HepG2 (cell line): ENCODE data around the gene CUL9. TPM values are rescaled to one million over a fixed set of nuclear protein-coding genes. Genes with fewer than 3 reads are reported as not detected.

Experiments used
- JUN ChIP-seq: sonication (generic); formaldehyde crosslinking; IDR thresholded peaks from 2 replicates; pipeline ENCODE4 v1.4.0; 2020; ENCODE audit warnings: mild to moderate bottlenecking, missing genetic modification reagents
- LCORL ChIP-seq, 2 experiments: fragments of 450-650 bp in 1 of 2; sonication (generic) in 1 of 2; formaldehyde crosslinking in 1 of 2; IDR thresholded peaks; 2 replicates each; pipeline versions ENCODE4 v1.5.0 to v1.6.1; 2017 to 2020; ENCODE audit warnings: antibody characterized with exemption in 1 of 2, missing genetic modification reagents in 1 of 2
- MED1 ChIP-seq: sonication (generic); formaldehyde crosslinking; IDR thresholded peaks from 2 replicates; pipeline ENCODE4 v1.4.0; 2020; ENCODE audit warnings: missing genetic modification reagents
- MIER3 ChIP-seq: IDR thresholded peaks from 2 replicates; pipeline ENCODE4 v1.6.1; 2016; ENCODE audit warnings: missing compliant biosample characterization, borderline replicate concordance
- MYC ChIP-seq: sonication (generic); formaldehyde crosslinking; IDR thresholded peaks from 2 replicates; pipeline ENCODE4 v1.9.0; 2021; ENCODE audit warnings: missing genetic modification reagents, borderline replicate concordance
- POGZ ChIP-seq: sonication (generic); formaldehyde crosslinking; IDR thresholded peaks from 2 replicates; pipeline ENCODE4 v1.4.0; 2020; ENCODE audit warnings: mild to moderate bottlenecking, missing genetic modification reagents
- XRCC5 ChIP-seq: fragments of 200-400 bp; formaldehyde crosslinking; optimal IDR thresholded peaks from 2 replicates; pipeline ENCODE3; 2017; ENCODE audit warnings: mild to moderate bottlenecking, low read length
- ZFY ChIP-seq: sonication (generic); formaldehyde crosslinking; IDR thresholded peaks from 2 replicates; pipeline ENCODE4 v1.4.0; 2020; ENCODE audit warnings: missing genetic modification reagents
- ZNF34 ChIP-seq: sonication (generic); formaldehyde crosslinking; IDR thresholded peaks from 2 replicates; pipeline ENCODE4 v1.4.0; 2020; ENCODE audit warnings: mild to moderate bottlenecking, missing genetic modification reagents, borderline replicate concordance
- ZNF563 ChIP-seq: sonication (generic); formaldehyde crosslinking; IDR thresholded peaks from 2 replicates; pipeline ENCODE4 v1.8.0; 2022; ENCODE audit warnings: mild to moderate bottlenecking, moderate library complexity, missing genetic modification reagents
- ZNF589 ChIP-seq: sonication (generic); formaldehyde crosslinking; conservative IDR thresholded peaks from 2 replicates; pipeline ENCODE4 v1.8.0; 2022; ENCODE audit warnings: mild to moderate bottlenecking, moderate library complexity, missing genetic modification reagents
- ZNF614 ChIP-seq: IDR thresholded peaks from 2 replicates; pipeline ENCODE4 v1.6.1; 2018; ENCODE audit warnings: missing biosample characterization, missing genetic modification reagents, inconsistent platforms, borderline replicate concordance
- ZNF670 ChIP-seq: sonication (generic); formaldehyde crosslinking; IDR thresholded peaks from 2 replicates; pipeline ENCODE4 v1.8.0; 2022; ENCODE audit warnings: mild to moderate bottlenecking, missing genetic modification reagents, borderline replicate concordance
- ZNF747 ChIP-seq: sonication (generic); formaldehyde crosslinking; IDR thresholded peaks from 2 replicates; pipeline ENCODE4 v1.8.1; 2023; ENCODE audit warnings: missing genetic modification reagents, mild to moderate bottlenecking, borderline replicate concordance
- polyA plus RNA-seq, 8 experiments: library from polyadenylated mRNA; depleted of rRNA in 3 of 8; stranded (reverse) in 7 of 8; unstranded in 1 of 8; fragments of >200 nt; fragmentation: Illumina TruSeq in 4 of 8; extraction: Trizol in 4 of 8; gene quantifications; 2 replicates each; pipeline versions ENCODE4 v1.2.1 to v1.2.3, GENCODE V29; 2011 to 2016; ENCODE audit warnings: low read depth in 4 of 8, missing spikeins in 1 of 8, mixed read lengths in 1 of 8; ENCODE audit not compliant: insufficient read depth in 1 of 8
- total RNA-seq, 5 experiments: library from RNA; depleted of rRNA; stranded (reverse); fragments of >200 nt; fragmentation: Illumina TruSeq; extraction: Trizol; gene quantifications; 2 replicates each; pipeline ENCODE4 v1.2.3, GENCODE V29; 2016; ENCODE audit warnings: low read depth in 1 of 5
- TF ChIP-seq, protein P1 (sequence below): sonication (generic); formaldehyde crosslinking; IDR thresholded peaks from 2 replicates; pipeline ENCODE4 v1.4.0; 2020; ENCODE audit warnings: mild to moderate bottlenecking, missing genetic modification reagents

The CUL9 gene
- total and polyA plus RNA-seq, 2 of the 13 experiments (the other 11 are each of a cell fraction or from before 2014, with no cell fraction given) = 11.4 to 13.7 TPM

DNA sequence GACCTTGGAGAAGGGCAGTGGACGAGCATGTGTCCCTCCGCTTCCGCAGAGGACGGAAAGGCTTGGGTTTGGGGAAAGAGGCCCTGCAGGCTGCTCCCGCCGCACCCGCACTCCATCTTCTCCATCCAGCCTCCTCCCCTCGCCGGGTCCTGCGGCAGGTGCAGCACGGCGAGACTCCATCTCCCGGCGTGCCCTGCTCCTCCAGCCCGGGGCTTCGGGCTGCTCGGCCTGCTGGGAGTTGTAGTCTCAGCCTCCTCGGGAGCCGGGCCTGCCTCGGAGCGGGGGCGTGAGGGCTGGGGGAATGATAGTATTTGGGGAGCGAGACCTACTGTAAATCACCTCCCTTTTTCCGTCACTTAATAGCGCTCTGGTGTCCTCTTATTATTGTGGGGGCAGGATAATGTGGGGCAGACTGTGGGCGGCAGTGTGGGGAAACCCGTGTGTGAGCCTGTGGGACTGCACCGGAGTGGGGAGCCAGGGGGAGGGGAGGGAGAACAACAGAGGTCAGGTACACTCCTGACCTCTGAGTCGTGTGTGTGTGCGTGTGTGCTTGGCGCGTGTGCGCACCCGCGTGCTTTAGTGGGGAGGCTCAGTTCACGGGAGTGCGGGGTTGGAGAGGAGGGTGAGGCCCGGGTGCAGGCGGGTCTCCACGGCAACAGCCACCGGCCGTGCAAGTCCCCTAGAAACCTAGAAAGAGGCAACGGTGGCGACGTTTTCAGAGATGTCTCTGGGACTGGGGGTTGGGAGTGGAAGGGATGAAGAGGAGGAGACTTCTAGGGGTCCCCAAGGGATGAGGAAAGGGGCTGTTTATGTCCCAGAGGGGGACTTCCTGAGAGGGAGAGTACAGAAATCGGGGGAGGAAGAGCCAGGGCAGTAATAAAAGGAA lies 65.4 kb downstream of the CUL9 start (continued):
- TF ChIP-seq MYC (CRISPR knock-in tag) (peak; percentile 78; the same call in 1 of the 2 replicates), ZNF563 (CRISPR knock-in tag) (peak; percentile 57; the same call in 1 of the 2 replicates), XRCC5 (no peak), ZNF34 (CRISPR knock-in tag) (peak; percentile 61; the same call in 1 of the 2 replicates), POGZ (peak; percentile 8; the same call in 1 of the 2 replicates), ZNF614 (CRISPR knock-in tag) (peak; percentile 24; the same call in 1 of the 2 replicates), MIER3 (CRISPR knock-in tag) (peak; percentile 51; the same call in 1 of the 2 replicates), ZNF670 (peak; percentile 54; the same call in 1 of the 2 replicates), LCORL (IDR thresholded peaks at IDR 0.05) (no peak), LCORL (CRISPR knock-in tag; IDR thresholded peaks at IDR 0.05) (peak; percentile 67), ZFY (CRISPR knock-in tag) (peak; percentile 89), ZNF589 (0 out of 2 replicates have a peak, but pooled peaks have one; percentile 26), MED1 (0 out of 2 replicates have a peak, but pooled peaks have one; percentile 42), ZNF747 (peak; percentile 41; the same call in 1 of the 2 replicates), JUN (CRISPR knock-in tag) (no peak)
- TF ChIP-seq, protein P1, sequence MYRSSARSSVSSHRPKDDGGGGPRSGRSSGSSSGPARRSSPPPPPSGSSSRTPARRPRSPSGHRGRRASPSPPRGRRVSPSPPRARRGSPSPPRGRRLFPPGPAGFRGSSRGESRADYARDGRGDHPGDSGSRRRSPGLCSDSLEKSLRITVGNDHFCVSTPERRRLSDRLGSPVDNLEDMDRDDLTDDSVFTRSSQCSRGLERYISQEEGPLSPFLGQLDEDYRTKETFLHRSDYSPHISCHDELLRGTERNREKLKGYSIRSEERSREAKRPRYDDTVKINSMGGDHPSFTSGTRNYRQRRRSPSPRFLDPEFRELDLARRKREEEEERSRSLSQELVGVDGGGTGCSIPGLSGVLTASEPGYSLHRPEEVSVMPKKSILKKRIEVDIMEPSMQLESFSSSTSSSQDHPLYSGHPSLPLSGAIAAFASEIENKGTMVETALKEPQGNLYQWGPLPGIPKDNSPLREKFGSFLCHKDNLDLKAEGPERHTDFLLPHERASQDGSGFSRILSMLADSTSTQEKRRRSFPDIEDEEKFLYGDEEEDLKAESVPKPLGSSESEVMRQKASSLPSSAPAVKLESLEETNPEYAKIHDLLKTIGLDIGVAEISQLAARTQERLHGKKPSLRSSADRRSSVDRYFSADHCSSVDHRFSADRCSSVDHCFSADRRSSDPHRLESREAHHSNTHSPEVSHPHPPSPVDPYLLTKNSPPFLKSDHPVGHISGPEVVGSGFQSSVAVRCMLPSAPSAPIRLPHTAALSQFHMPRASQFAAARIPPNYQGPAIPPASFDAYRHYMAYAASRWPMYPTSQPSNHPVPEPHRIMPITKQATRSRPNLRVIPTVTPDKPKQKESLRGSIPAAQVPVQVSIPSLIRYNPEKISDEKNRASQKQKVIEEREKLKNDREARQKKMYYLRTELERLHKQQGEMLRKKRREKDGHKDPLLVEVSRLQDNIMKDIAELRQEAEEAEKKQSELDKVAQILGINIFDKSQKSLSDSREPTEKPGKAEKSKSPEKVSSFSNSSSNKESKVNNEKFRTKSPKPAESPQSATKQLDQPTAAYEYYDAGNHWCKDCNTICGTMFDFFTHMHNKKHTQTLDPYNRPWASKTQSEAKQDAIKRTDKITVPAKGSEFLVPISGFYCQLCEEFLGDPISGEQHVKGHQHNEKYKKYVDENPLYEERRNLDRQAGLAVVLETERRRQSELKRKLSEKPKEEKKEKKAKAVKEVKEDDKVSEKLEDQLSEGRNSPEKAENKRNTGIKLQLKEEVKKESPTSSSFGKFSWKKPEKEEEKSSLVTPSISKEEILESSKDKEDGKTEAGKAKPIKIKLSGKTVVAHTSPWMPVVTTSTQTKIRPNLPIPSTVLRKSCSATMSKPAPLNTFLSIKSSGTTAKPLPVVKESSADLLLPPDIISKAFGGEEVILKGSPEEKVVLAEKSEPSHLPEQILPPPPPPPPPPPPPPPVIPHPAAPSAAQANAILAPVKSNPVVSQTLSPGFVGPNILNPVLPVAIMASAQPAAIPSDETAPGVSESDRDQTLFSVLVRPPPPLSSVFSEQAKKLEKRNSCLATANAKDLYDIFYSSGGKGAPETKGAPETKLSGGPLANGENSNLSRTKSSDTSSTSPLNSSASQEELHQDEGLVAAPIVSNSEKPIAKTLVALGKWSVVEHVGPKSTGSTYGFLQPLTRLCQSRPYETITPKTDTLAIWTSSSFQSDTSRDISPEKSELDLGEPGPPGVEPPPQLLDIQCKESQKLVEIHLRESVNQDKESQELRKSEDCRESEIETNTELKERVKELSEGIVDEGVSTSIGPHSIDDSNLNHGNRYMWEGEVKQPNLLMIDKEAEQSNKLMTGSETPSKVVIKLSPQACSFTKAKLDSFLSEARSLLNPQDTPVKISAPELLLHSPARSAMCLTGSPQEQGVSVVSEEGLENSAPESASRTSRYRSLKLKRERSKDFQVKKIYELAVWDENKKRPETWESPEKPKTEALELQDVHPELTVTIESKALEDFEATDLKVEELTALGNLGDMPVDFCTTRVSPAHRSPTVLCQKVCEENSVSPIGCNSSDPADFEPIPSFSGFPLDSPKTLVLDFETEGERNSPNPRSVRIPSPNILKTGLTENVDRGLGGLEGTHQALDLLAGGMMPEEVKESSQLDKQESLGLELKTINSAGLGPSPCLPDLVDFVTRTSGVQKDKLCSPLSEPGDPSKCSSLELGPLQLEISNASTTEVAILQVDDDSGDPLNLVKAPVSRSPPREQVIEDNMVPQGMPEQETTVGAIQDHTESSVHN (CRISPR knock-in tag) = 0 out of 2 replicates have a peak, but pooled peaks have one; percentile 17
